NT2/D1 (cell line): ENCODE data around the gene B9D1.

Experiments
- DNase-seq: peaks from one replicate; pipeline ENCODE4 v3.0.0-alpha.2; 2011; ENCODE audit warnings: low read depth, low spot score
- H3K27me3 ChIP-seq: 2 replicates; pipeline ENCODE4 v1.6.0; 2011; ENCODE audit warnings: mild to moderate bottlenecking; ENCODE audit not compliant: insufficient read length, insufficient read depth
- H3K36me3 ChIP-seq: 2 replicates; pipeline ENCODE4 v1.6.1; 2011; ENCODE audit warnings: mild to moderate bottlenecking, low read length, mixed read lengths; ENCODE audit not compliant: insufficient read depth, insufficient read length
- H3K4me1 ChIP-seq: 2 replicates; pipeline ENCODE4 v1.5.1; 2011; ENCODE audit not compliant: insufficient read depth, insufficient read length
- H3K4me3 ChIP-seq: 2 replicates; pipeline ENCODE4 v1.5.1; 2011; ENCODE audit warnings: low read depth; ENCODE audit not compliant: insufficient read length
- H3K9ac ChIP-seq: 2 replicates; pipeline ENCODE4 v1.6.0; 2011; ENCODE audit warnings: low read depth; ENCODE audit not compliant: insufficient read length
- H3K9me3 ChIP-seq: 2 replicates; pipeline ENCODE4 v1.5.1; 2011; ENCODE audit warnings: mild to moderate bottlenecking, low read length; ENCODE audit not compliant: insufficient read depth
- SUZ12 ChIP-seq: IDR thresholded peaks from 2 replicates; pipeline ENCODE4 v1.6.1; 2011; ENCODE audit not compliant: insufficient read length, insufficient read depth; ENCODE audit errors: extremely low read depth
- YY1 ChIP-seq: IDR thresholded peaks from 2 replicates; pipeline ENCODE4 v1.6.1; 2011; ENCODE audit not compliant: insufficient read length, insufficient read depth
- ZNF274 ChIP-seq: IDR thresholded peaks from 2 replicates; pipeline ENCODE4 v1.6.1; 2011; ENCODE audit warnings: mild to moderate bottlenecking, low read depth, low read length

The B9D1 gene

GRCh38 chr17:19388791-19389785, 26.6 kb upstream of the B9D1 start:
- no peak for DNase-seq
- no peaks in the 10 kb centered on the region for H3K27me3 ChIP-seq
- TF ChIP-seq SUZ12 (no peak), YY1 (no peak), ZNF274 (no peak)
- no peak overlapping the region for H3K4me3 ChIP-seq
- H3K9ac ChIP-seq: no peak overlapping the region
- peaks cover 22% of the 10 kb centered on the region for H3K36me3 ChIP-seq
- peaks cover 22% of the 10 kb centered on the region for H3K4me1 ChIP-seq
- no peaks in the 10 kb centered on the region for H3K9me3 ChIP-seq

GRCh38 chr17:19387921-19388521, 25.5 kb upstream of the B9D1 start:
- peaks cover 22% of the 10 kb centered on the region for H3K4me1 ChIP-seq
- no peak for DNase-seq

DNA sequence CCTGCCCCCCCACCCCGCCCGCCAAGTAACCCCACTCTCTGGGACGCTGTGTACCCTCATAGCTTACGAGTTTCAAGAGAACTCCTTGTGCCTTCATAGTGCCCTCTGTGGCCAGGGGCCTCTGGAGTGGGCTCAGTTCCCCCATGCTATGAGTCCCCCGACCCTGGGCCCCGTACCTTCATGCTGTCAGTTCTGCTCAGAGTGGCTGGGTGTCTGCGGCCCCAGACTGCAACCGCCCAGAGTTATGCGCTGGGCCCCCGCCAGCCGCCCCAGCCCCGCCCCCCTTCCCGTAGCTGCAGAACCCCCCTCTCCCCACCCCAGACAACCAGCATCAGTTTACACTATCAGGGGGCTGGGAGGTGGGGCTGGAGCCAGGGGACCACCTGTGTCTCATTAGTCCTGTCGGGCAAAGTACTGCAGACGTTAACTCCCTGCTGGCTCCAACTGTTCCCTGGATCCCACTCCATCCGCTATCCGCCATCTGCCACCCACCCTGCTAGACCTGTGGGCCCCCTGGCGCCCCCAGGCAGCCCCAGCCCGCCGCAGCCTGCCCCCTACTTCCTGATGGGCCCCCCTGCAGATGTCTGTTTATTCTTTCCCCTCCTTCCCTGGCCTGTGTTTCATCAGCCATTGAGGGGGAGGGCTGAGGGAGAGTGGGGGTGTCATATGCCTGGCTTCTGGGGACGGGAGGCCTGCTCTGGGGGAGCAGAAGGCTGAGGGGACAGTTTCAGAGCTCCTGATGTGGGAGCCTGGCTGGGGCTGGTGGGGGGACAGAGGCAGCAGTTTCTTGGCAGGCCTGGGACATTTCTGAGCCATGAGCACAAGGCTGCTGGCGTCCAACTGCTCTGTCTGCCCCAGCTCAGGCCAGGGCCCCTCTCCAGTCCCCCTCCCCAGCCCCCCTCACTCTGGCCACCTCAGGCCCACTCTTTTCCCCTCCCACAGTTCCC, 24.7 kb upstream of the B9D1 start, which contains the start of gene MFAP4:
Gene MFAP4 (minus strand): TSS at position 217 of the 947 bp plus-strand sequence. CDS start 35 bp downstream, at position 182.
- TF ChIP-seq YY1: no peak
- DNase-seq: no peak
- H3K9ac ChIP-seq: peak within 1 kb of the TSS; percentile 57
- peaks cover 40% of the 10 kb centered on the region for H3K36me3 ChIP-seq
- no peaks in the 10 kb centered on the region for H3K27me3 ChIP-seq
- peaks cover 22% of the 10 kb centered on the region for H3K4me1 ChIP-seq
- no peak within 1 kb of the TSS for H3K4me3 ChIP-seq
- H3K9me3 ChIP-seq: no peaks in the 10 kb centered on the region

More at GRCh38 chr17:19387921-19388521, 25.5 kb upstream of the B9D1 start:
- no peaks in the 10 kb centered on the region for H3K27me3 ChIP-seq
- no peaks in the 10 kb centered on the region for H3K9me3 ChIP-seq
- H3K36me3 ChIP-seq: peaks cover 33% of the 10 kb centered on the region
- TF ChIP-seq YY1: no peak
- no peak for TF ChIP-seq SUZ12
- no peak for TF ChIP-seq ZNF274
- H3K9ac ChIP-seq: no peak overlapping the region
- H3K4me3 ChIP-seq: no peak overlapping the region

GRCh38 chr17:19386051-19386929, 23.8 kb upstream of the B9D1 start:
- TF ChIP-seq ZNF274 (no peak), SUZ12 (no peak), YY1 (no peak)
- Histone ChIP-seq H3K9me3 (no peaks in the 10 kb centered on the region), H3K4me1 (peaks cover 19% of the 10 kb centered on the region), H3K36me3 (peaks cover 50% of the 10 kb centered on the region), H3K9ac (peak overlapping the region; percentile 57), H3K27me3 (no peaks in the 10 kb centered on the region), H3K4me3 (no peak overlapping the region)
- DNase-seq: no peak

DNA sequence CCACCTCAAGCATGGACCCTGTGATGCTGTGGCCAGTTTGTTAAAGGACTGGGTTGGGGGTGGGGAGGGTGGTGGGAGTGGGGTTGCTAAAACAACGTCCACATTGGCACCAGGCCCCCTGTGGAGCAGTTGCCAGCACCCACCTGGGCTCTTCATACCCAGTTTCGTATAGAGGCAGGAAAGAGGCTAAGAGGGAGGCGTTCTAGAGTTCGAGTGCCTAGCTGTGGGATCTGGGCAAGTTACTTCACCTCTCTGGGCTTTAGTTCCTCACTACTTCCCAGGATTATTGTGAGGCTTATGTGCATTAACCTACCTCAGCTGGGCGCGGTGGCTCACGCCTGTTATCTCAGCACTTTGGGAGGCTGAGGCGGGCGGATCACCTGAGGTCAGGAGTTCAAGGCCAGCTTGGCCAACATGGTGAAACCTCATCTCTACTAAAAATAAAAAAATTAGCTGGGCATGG, 23.0 kb upstream of the B9D1 start:
- Histone ChIP-seq H3K27me3 (no peaks in the 10 kb centered on the region), H3K4me1 (peaks cover 15% of the 10 kb centered on the region), H3K9ac (no peak overlapping the region), H3K36me3 (peaks cover 57% of the 10 kb centered on the region), H3K9me3 (no peaks in the 10 kb centered on the region), H3K4me3 (no peak overlapping the region)
- no peak for DNase-seq
- no peak for TF ChIP-seq SUZ12

GRCh38 chr17:19384723-19385391, 22.3 kb upstream of the B9D1 start:
- Histone ChIP-seq H3K4me1 (peaks cover 15% of the 10 kb centered on the region), H3K4me3 (no peak overlapping the region), H3K9me3 (no peaks in the 10 kb centered on the region), H3K36me3 (peaks cover 64% of the 10 kb centered on the region), H3K9ac (no peak overlapping the region), H3K27me3 (no peaks in the 10 kb centered on the region)
- no peak for DNase-seq
- TF ChIP-seq SUZ12: no peak
- no peak for TF ChIP-seq YY1
- no peak for TF ChIP-seq ZNF274
